Measurements from ENCODE around the gene FANK1.

DNA sequence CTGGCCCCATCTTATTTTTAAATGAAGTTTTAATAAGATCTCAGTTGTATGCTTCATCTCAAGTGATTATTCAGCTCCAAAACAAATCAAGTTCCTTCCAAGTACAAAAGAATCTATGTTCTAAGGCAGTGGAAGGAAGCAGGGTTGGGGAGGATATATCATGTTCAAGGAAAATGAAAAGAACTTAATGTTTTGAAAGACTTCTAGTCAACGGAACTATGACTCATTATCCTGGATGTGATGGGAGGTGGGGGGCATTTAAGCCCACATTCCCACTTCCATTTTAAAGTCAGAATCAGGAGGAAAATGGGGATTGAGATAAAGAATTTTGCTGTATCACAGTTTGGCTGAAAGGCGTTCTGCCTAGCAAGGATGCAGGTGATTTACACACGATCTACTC, 59.4 kb downstream of the FANK1 start:
- TF ChIP-seq, protein P1, sequence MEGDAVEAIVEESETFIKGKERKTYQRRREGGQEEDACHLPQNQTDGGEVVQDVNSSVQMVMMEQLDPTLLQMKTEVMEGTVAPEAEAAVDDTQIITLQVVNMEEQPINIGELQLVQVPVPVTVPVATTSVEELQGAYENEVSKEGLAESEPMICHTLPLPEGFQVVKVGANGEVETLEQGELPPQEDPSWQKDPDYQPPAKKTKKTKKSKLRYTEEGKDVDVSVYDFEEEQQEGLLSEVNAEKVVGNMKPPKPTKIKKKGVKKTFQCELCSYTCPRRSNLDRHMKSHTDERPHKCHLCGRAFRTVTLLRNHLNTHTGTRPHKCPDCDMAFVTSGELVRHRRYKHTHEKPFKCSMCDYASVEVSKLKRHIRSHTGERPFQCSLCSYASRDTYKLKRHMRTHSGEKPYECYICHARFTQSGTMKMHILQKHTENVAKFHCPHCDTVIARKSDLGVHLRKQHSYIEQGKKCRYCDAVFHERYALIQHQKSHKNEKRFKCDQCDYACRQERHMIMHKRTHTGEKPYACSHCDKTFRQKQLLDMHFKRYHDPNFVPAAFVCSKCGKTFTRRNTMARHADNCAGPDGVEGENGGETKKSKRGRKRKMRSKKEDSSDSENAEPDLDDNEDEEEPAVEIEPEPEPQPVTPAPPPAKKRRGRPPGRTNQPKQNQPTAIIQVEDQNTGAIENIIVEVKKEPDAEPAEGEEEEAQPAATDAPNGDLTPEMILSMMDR (IDR thresholded peaks at IDR 0.05): no peak
- no peak for TF ChIP-seq POLR2A (IDR thresholded peaks at IDR 0.05)
